ENCODE results near the gene LRIG3. TPM values are rescaled to one million over a fixed set of nuclear protein-coding genes. Genes with fewer than 3 reads are reported as not detected.

The LRIG3 gene
- total RNA-seq, 4 donors from 2014 or later: 60.3 to 120 (median 78.3) TPM

GRCh38 chr12:58895053-58895452 is 25.3 kb downstream of the LRIG3 start:
- DNase-seq (ENCODE audit: low spot score in 2 of 2): no peak
- Histone ChIP-seq H3K4me3 (no peak overlapping the region), H3K9me3 (no peaks in the 10 kb centered on the region), H3K36me3 (no peaks in the 10 kb centered on the region), H3K4me1 (peaks cover 0 to 70% (median 16%) of the 10 kb centered on the region in 4 donors), H3K27ac (peak overlapping the region in 2 of 4 donors; percentile 45 to 68), H3K27me3 (no peaks in the 10 kb centered on the region)
- 48 to 54% methylated on average over 4 of the region's 4 CpGs for WGBS, 2 donors
- TF ChIP-seq CTCF (IDR thresholded peaks at IDR 0.05) (no peak), POLR2A (IDR thresholded peaks at IDR 0.05) (no peak), EP300 (IDR thresholded peaks at IDR 0.05) (no peak)

GRCh38 chr12:58894040-58894439 is 26.3 kb downstream of the LRIG3 start:
- Histone ChIP-seq H3K27me3 (no peaks in the 10 kb centered on the region), H3K9me3 (no peaks in the 10 kb centered on the region), H3K4me3 (no peak overlapping the region), H3K27ac (peak overlapping the region in 2 of 4 donors; percentile 45 to 68), H3K36me3 (peaks cover 0 to 9% (median 4%) of the 10 kb centered on the region in 3 donors), H3K4me1 (peaks cover 0 to 79% (median 16%) of the 10 kb centered on the region in 4 donors)
- WGBS, 2 donors: 23 to 31% methylated on average over 6 of the region's 6 CpGs
- TF ChIP-seq CTCF (IDR thresholded peaks at IDR 0.05): no peak
- TF ChIP-seq EP300 (IDR thresholded peaks at IDR 0.05): no peak
- TF ChIP-seq POLR2A (IDR thresholded peaks at IDR 0.05): no peak
- no peak for DNase-seq (ENCODE audit: low spot score in 2 of 2)

GRCh38 chr12:58893495-58893894 is 26.8 kb downstream of the LRIG3 start:
- Histone ChIP-seq H3K27ac (peak overlapping the region in 2 of 4 donors; percentile 45 to 68), H3K27me3 (no peaks in the 10 kb centered on the region), H3K9me3 (no peaks in the 10 kb centered on the region), H3K4me3 (no peak overlapping the region), H3K4me1 (peaks cover 0 to 84% (median 16%) of the 10 kb centered on the region in 4 donors), H3K36me3 (peaks cover 0 to 14% (median 4%) of the 10 kb centered on the region in 3 donors)
- TF ChIP-seq CTCF (IDR thresholded peaks at IDR 0.05) (no peak), POLR2A (IDR thresholded peaks at IDR 0.05) (no peak), EP300 (IDR thresholded peaks at IDR 0.05) (no peak)
- 25 to 31% methylated on average over 3 of the region's 3 CpGs for WGBS, 2 donors
- DNase-seq (ENCODE audit: low spot score in 2 of 2): no peak

- H3K9me3 ChIP-seq: no peaks in the 10 kb centered on the region
- no peak for TF ChIP-seq CTCF (IDR thresholded peaks at IDR 0.05)
- TF ChIP-seq EP300 (IDR thresholded peaks at IDR 0.05): no peak
- TF ChIP-seq POLR2A (IDR thresholded peaks at IDR 0.05): no peak
- peaks cover 0 to 88% (median 14%) of the 10 kb centered on the region in 4 donors for H3K4me1 ChIP-seq
- H3K27ac ChIP-seq: peak overlapping the region in 1 of 4 donors; percentile 23
- H3K27me3 ChIP-seq: no peaks in the 10 kb centered on the region
- H3K36me3 ChIP-seq: peaks cover 2 to 50% (median 8%) of the 10 kb centered on the region in 3 donors
- no peak overlapping the region for H3K4me3 ChIP-seq
- 52 to 63% methylated on average over 6 of the region's 6 CpGs for WGBS, 2 donors
- DNase-seq (ENCODE audit: low spot score in 2 of 2): no peak
These were observed 30.7 kb downstream of the LRIG3 start for GRCh38 chr12:58889557-58889956.

- Histone ChIP-seq H3K27me3 (no peaks in the 10 kb centered on the region), H3K4me1 (peaks cover 0 to 86% (median 12%) of the 10 kb centered on the region in 4 donors), H3K4me3 (no peak overlapping the region), H3K36me3 (peaks cover 2 to 53% (median 8%) of the 10 kb centered on the region in 3 donors), H3K27ac (peak overlapping the region in 2 of 4 donors; percentile 51 to 76), H3K9me3 (no peaks in the 10 kb centered on the region)
- DNase-seq (ENCODE audit: low spot score in 2 of 2): no peak
- WGBS, 2 donors: 51 to 65% methylated on average over 4 of the region's 4 CpGs
- TF ChIP-seq EP300 (IDR thresholded peaks at IDR 0.05) (peak in 1 of 2 donors; percentile 13), POLR2A (IDR thresholded peaks at IDR 0.05) (no peak)
These were observed 32.0 kb downstream of the LRIG3 start for GRCh38 chr12:58888131-58888783.
